ENCODE measurements around the gene MAP2K7.
A peak's percentile ranks its signal among the peaks of the same experiment; 100 is the strongest.

GRCh38 chr19:7944177-7944761, 40.6 kb downstream of the MAP2K7 start:
- TF ChIP-seq, protein P1, sequence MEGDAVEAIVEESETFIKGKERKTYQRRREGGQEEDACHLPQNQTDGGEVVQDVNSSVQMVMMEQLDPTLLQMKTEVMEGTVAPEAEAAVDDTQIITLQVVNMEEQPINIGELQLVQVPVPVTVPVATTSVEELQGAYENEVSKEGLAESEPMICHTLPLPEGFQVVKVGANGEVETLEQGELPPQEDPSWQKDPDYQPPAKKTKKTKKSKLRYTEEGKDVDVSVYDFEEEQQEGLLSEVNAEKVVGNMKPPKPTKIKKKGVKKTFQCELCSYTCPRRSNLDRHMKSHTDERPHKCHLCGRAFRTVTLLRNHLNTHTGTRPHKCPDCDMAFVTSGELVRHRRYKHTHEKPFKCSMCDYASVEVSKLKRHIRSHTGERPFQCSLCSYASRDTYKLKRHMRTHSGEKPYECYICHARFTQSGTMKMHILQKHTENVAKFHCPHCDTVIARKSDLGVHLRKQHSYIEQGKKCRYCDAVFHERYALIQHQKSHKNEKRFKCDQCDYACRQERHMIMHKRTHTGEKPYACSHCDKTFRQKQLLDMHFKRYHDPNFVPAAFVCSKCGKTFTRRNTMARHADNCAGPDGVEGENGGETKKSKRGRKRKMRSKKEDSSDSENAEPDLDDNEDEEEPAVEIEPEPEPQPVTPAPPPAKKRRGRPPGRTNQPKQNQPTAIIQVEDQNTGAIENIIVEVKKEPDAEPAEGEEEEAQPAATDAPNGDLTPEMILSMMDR (conservative IDR thresholded peaks at IDR 0.05; ENCODE audit: low read depth, low read length) = peak; percentile 88
- TF ChIP-seq RAD21 (IDR thresholded peaks at IDR 0.05; ENCODE audit: low read length) = peak; percentile 71
- TF ChIP-seq CEBPB (IDR thresholded peaks at IDR 0.05; ENCODE audit: low read depth, low read length) = peak; percentile 57
- TF ChIP-seq RCOR1 (IDR thresholded peaks at IDR 0.05; ENCODE audit: insufficient replicate concordance, low read length) = no peak
- TF ChIP-seq BHLHE40 (IDR thresholded peaks at IDR 0.05; ENCODE audit: low read depth, low read length) = no peak
- TF ChIP-seq MAZ (IDR thresholded peaks at IDR 0.05; ENCODE audit: borderline replicate concordance, low read depth, low read length) = peak; percentile 35; the same call in 1 of the 2 replicates
- peak; percentile 5; the same call in 1 of the 2 replicates for TF ChIP-seq POLR2A (IDR thresholded peaks at IDR 0.05; ENCODE audit: low read depth, low read length)
- TF ChIP-seq, protein P2, sequence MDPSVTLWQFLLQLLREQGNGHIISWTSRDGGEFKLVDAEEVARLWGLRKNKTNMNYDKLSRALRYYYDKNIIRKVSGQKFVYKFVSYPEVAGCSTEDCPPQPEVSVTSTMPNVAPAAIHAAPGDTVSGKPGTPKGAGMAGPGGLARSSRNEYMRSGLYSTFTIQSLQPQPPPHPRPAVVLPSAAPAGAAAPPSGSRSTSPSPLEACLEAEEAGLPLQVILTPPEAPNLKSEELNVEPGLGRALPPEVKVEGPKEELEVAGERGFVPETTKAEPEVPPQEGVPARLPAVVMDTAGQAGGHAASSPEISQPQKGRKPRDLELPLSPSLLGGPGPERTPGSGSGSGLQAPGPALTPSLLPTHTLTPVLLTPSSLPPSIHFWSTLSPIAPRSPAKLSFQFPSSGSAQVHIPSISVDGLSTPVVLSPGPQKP (IDR thresholded peaks at IDR 0.05; ENCODE audit: borderline replicate concordance, low read depth, low read length) = no peak
- peak; percentile 82 for TF ChIP-seq SMC3 (IDR thresholded peaks at IDR 0.05; ENCODE audit: low read depth, low read length)
- no peak for TF ChIP-seq RFX5 (IDR thresholded peaks at IDR 0.05; ENCODE audit: low read depth, low read length)
- TF ChIP-seq FOS (IDR thresholded peaks at IDR 0.05; ENCODE audit: low read depth, low read length) = no peak
- TF ChIP-seq, protein P3, sequence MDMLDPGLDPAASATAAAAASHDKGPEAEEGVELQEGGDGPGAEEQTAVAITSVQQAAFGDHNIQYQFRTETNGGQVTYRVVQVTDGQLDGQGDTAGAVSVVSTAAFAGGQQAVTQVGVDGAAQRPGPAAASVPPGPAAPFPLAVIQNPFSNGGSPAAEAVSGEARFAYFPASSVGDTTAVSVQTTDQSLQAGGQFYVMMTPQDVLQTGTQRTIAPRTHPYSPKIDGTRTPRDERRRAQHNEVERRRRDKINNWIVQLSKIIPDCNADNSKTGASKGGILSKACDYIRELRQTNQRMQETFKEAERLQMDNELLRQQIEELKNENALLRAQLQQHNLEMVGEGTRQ (IDR thresholded peaks at IDR 0.05; ENCODE audit: low read depth, low read length) = no peak
